NK-92 (cell line): ENCODE data around the gene STOM.

Experiments used
- DNase-seq: peaks from one replicate; lab custom pipeline; 2025; ENCODE audit not compliant: unreplicated experiment; lab: John Stamatoyannopoulos, UW

Gene STOM

GRCh38 chr9:121322037-121322736, 47.9 kb downstream of the STOM start:
- no peak for DNase-seq

GRCh38 chr9:121321016-121321503, 49.0 kb downstream of the STOM start:
- no peak for DNase-seq

DNA sequence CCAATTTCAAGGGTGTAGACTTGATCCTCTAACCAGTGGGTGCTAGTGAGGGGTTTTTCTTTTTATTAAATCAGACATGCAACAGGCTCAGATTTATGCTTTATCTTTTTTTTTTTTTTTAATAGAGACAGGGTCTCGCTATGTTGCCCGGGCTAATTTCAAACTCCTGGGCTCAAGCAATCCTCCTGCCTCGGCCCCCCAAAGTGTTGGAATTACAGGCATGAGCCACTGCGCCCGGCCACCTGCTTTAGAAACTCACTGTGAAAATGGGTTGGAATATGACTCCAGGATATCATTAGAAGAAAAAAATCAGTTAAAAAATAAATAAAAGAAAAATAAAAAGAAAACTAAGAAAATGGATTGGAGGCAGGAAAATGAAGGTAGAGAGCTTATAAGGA, 50.7 kb downstream of the STOM start:
- DNase-seq: no peak

- DNase-seq: no peak
Measured at GRCh38 chr9:121318631-121319382, 51.2 kb downstream of the STOM start.

DNA sequence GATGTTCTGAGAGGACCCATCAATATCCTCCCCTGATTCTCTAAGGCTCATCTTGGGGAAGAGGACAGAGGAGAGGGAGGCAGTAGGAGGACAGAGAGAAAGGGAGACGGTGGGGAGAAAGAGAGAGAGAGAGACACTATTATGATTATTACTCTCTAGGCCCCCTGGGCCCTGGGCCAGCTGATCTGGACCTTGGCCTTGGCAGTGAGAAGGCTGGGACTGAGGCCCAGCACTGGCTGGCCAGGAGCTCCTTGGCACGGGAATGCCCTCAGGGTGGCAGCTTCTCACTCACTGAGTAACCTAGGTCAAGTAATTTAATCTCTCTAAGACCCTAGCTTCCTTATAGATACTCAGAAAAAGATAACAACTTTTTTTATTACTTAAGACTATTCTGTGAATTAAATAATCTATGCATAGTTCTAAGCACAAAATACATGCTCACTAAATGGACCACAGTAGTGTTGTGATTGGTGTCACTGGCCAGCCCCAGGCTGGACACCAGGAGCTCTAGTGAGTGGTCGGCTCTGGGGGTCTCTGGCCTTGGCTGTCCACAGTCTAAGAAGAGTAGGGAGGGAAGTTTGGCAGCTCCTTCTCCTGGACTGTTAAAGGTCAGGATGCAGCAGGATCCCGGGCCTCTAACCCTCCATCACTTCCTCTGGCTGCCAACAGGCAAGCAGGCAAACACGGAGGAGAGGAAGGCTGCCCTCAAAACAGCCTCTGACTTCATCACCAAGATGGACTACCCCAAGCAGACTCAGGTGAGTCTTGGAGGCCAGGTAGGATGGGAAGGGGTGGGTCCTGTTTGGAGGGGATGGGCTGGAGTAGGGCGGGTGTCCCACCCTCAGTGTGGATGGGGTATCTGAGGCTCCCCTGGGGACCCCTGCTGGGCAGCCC, 52.1 kb downstream of the STOM start:
- DNase-seq: no peak

GRCh38 chr9:121316852-121317373, 53.1 kb downstream of the STOM start:
- DNase-seq: no peak

GRCh38 chr9:121316378-121316777, 53.7 kb downstream of the STOM start:
- no peak for DNase-seq

DNA sequence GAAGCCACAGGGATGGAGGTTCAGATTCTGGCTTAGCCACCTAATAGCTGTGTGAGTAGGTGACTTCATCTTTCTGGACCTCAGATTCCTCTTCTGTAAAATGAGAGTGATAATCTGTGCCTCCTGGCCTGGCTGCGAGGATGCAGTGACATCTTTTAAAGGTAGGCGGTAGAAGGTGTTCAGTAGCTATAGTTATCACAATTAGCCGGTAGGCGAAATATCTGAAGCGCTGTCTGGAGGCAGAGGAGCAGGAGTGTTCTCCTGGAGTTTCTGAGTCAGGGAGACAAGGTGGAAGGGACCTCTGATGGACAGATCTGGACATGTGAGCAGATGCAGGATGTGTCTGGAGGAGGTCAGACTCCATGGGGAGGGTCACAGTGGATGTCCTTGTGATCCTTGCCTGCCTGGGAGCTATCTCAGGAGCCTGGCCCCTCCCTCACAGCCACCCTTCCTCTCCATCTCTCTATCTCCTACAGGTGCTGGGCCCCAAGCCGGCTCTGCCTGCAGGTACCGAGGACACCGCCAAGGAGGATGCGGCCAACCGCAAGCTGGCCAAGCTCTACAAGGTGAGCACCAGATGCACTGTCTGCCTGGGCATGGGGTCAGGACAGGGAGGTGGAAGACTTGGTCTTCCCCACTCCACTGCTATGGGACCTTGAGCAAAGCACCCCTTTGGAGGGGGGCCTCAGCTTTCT, 56.4 kb downstream of the STOM start:
- no peak for DNase-seq

DNA sequence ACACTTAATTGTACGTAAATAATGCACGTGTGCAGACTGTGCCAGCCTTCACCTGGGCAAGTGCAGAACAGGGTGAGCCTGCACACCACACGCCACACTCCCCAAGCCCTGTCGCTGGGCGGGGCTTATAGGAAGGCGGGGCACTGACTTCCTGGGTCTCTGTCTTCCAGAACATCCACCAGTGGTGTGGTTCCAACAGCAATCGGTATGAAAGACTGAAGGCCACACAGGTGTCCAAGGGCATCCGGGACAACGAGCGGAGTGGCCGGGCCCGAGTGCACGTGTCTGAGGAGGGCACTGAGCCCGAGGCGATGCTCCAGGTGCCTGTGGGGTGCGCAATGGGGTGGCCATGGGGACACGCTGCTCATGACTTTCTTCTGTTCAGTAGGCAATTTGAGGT, 57.9 kb downstream of the STOM start:
- no peak for DNase-seq

- DNase-seq: no peak
Measured at GRCh38 chr9:121310571-121310970, 59.5 kb downstream of the STOM start.

GRCh38 chr9:121309833-121310425, 60.1 kb downstream of the STOM start:
- DNase-seq: no peak

DNA sequence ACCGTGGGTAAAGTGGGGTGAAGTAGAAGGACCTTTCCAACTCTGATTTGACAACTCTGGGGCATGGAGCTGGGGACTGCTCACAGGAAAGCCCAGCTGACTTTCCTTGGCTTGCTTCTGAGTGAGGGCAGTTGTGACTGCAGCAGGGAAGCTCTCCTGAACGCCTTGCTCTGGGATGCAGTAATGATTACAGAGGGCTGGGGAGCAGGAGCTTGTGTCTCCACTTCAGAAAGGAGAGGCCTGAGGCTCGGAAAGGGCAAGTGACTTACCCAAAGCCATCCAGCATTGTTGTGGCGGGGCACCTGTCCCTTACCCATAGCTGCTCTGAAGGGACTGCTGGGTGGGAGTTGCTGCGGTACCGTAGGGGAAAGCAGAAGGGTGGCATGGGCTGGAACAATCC, 60.9 kb downstream of the STOM start:
- no peak for DNase-seq

DNA sequence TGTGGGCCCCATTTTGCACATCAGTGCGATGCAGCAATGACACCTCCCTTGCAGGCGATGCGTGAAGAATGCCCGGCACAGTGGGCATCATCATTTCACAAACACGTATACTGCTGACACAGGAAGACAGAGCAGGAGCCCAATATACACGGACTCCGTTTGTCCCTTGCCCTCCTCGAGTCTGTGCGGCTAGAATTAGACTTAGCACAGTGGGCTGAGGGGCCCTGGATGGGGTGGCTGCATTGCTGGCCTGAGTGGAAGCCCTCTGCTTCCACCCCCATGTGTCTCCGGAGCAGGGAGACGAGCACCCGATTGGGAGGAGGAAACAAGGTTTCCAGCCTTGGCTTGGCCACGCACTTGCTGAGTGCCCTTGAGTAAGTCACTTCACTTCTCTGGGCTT, 61.3 kb downstream of the STOM start:
- DNase-seq: no peak

GRCh38 chr9:121307976-121308375, 62.1 kb downstream of the STOM start:
- DNase-seq: no peak

DNA sequence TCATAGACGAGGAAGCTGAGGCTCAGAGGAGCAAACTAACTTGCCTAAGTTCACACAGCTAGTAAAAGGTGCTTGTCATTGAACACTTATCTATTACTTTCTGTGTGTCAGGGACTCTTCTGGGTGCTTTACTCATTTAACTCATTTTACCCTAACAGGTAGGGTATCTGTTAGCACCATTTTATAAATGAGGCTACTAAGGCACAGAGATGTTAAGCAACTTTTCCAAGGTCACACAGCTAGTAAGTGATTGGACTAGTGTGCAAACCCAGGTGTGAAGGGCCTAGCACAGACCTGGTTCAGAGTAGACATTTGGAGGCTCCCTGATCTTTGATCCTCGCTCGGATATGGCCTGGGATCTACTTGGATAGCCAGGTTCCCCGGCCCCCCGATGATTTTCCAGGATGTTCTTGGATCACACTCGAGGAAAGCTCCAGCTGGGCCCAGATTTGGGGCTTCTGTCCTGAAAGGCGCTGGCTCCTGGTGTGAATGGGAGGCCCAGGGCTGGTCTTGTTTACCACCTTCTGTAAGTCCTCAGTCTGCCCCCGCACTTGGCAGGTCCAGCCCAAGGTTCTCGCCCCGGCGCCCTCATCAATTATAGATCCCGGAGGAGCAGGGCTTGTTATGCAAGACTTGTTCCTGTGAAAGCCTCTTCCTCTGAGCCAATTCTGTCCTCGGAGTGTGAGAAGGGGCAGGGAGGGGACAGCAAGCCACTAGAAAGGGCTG, 64.6 kb downstream of the STOM start:
- DNase-seq: no peak

DNA sequence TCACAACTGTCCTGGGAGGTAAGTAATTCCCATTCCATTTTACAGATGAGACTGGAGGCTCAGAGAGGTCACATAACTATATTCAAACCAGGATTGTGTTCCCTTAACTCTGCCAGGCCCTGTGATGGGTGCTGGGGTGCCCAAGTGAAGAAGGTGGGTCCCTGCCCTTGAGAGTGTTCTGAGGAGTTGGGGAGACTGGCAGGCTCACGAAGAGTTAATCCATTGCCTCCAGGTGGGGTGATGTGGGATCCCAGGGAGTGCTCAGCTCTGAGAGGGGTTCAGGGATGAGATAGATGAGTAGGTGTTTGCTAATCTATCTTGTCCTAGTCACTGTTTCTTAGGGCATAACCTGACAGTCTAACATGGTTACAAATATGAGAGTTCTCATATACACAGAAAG, 65.3 kb downstream of the STOM start:
- DNase-seq: no peak

GRCh38 chr9:121303456-121304451, 66.3 kb downstream of the STOM start:
- no peak for DNase-seq

DNA sequence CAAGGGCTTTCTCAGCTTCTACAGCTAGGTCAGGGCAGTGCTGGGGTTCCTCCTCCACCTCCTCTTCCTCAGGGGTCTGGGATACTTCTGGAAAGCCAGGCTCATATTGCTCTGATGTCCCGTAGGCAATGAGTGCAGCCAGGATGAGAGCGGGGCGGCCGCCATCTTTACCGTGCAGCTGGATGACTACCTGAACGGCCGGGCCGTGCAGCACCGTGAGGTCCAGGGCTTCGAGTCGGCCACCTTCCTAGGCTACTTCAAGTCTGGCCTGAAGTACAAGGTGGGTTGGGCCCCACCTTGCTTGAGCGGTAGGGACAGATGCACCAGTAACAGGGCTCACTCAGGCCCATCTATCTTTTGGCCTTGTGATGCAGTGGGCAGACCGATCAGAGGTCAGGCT, 67.3 kb downstream of the STOM start:
- no peak for DNase-seq
